GM18526 (cell line): ENCODE results near the gene IL1RAPL1.

ENCODE experiments used
- POLR2A ChIP-seq: IDR thresholded peaks from 3 replicates; pipeline ENCODE4 v1.6.1; 2011; ENCODE audit not compliant: insufficient read length; ENCODE audit errors: extremely low read depth

The IL1RAPL1 gene

DNA sequence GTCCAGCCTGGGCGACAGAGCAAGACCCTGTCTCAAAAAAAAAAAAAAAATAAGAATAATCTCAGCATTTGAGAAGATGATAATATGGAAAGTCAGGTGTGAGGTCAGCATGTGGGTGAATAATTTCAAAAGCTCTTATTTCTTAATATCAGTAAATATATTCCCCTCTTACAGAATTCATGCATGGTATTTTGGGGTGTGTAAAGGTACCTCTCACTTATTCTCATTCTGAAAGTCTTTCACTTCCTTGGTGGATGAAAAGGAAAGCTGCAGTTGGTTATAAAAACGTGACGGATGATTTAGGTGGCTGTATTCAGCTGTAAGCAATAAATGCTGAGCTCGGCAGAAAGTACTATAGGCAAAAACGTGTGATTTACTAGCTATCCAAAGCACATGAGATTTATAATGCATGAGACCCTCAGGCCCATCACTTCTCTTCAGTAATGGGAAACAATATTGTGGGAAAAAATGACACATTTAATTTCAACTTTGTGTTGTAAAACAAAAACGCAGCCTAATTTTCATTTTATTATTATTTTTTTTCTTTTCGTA, 1275.0 kb downstream of the IL1RAPL1 start:
- TF ChIP-seq POLR2A: no peak

DNA sequence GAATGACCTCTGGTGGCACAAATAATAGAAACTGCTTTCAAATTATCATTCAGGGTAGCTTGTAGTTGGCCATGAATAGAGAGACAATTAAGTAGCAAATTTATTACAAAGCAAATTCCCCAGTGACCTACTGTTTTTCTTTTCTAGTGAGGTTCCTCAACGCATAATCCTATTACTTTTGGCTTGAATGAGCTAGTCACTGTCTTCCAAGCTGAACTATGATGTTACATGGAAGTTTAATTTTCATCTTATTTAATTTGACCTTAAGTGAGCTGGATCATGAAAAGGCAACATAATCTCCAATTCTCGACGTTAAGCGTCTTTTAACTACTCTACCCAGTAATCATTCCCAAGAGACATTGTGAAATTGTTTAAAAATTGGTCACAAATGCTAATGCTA, 1280.7 kb downstream of the IL1RAPL1 start:
- TF ChIP-seq POLR2A: no peak

DNA sequence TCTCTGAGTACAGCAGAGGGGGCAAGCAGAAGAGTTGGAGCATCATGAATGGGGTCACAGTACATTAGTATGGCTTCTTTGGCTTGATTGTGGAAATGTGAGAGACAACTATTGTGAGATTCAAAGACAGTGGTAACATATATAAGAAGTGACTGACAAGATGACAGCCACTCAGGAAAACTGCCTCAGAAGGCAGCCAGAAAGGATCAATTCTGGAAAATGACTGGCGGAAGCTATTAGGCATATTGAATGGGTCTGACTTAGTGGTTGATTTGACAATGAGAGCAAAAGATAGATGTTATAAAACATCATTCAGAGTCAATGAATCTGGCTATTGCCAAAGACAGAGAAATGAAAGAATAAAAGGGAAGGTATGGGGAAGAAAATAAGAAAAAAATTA, 1282.6 kb downstream of the IL1RAPL1 start:
- no peak for TF ChIP-seq POLR2A

- no peak for TF ChIP-seq POLR2A
These were observed 1283.4 kb downstream of the IL1RAPL1 start for GRCh38 chrX:29870608-29871007.

DNA sequence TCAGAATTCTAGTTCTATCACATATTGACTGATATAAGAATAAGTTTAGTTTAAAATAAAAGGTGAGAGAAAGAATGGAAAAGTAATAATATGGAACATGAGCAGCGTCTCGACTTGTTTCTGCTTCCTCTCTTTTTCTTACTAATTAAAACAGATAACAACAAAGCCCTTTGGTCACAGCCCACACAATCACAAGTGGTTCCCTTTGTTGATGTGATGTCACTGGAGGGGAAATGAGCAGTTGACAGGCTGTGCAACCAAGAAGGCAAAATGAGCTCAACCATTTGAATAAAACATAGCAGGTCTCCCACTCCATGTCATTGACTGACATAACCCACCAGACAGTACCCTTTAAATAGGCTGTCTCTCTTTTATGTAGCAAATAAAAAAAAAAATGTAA, 1285.6 kb downstream of the IL1RAPL1 start:
- no peak for TF ChIP-seq POLR2A

- TF ChIP-seq POLR2A: no peak
These were observed 1289.5 kb downstream of the IL1RAPL1 start for GRCh38 chrX:29876733-29877132.

DNA sequence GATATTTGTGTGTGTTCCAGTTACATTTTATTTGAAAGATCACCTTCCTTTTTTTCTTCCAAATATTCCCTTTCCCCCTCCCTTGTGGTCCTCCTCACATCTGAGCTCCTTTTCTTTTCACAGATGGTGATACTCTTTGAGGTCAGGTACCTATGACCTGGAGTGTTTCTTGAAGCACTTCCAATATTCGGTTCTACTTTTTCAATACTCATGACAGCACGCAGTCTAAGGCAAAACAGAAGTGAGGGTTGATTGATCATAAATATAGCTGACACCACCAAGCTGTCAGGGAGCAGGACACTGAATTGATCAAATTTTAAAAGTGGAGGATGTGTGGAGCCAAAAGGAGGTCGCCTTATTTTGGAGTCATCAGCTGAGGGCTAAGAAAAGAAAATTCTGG, 1293.7 kb downstream of the IL1RAPL1 start:
- no peak for TF ChIP-seq POLR2A

DNA sequence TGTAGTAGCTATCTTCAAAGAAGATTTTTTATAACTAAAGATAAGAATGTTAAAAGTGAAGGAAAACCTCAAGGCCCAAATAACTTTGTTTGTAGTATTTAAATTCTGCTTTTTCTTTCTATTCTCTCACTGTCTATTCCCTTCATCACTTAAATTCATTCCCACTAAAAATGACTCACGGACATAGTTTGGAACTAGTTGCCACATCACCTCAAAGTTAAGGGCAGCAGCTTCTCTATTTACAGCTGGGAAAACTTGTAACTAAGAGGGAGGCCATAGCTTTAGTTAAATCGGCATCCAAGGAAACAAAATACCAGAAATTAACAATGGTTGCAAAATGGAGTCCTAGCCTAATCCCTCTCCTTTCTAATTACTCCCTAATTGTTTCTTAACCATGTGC, 1302.8 kb downstream of the IL1RAPL1 start:
- no peak for TF ChIP-seq POLR2A

DNA sequence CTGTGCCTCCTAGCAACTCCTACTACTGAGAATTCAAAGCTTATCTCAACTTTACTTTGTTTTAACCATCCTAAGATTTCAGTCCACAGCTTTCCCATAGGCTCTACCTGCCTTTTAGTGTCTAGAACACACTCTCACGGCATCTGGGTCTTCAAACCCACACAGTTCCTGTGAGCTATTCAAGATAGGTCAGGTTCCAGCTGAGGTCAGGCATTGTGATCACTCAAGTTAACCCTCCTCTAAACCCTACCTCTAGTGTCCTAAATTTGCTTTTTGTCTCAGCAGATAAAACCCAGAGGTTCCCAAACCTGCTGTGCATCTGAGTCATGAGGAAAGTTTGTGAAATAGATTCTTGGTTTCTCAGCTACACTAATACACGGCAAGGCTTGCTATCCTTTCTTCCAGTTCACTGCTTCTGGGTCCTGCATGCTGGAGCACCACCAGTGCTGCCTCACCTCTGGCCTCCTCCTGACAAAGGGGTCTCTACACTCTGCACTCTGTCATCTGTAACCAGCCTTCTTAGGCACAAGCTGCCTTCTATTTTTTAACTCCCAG, 1303.5 kb downstream of the IL1RAPL1 start:
- TF ChIP-seq POLR2A: no peak

GRCh38 chrX:29902004-29902403, 1314.8 kb downstream of the IL1RAPL1 start:
- no peak for TF ChIP-seq POLR2A

- TF ChIP-seq POLR2A: no peak
These were observed 1316.1 kb downstream of the IL1RAPL1 start for GRCh38 chrX:29903360-29903759.

- TF ChIP-seq POLR2A: no peak
These were observed 1324.4 kb downstream of the IL1RAPL1 start for GRCh38 chrX:29911673-29912072.

DNA sequence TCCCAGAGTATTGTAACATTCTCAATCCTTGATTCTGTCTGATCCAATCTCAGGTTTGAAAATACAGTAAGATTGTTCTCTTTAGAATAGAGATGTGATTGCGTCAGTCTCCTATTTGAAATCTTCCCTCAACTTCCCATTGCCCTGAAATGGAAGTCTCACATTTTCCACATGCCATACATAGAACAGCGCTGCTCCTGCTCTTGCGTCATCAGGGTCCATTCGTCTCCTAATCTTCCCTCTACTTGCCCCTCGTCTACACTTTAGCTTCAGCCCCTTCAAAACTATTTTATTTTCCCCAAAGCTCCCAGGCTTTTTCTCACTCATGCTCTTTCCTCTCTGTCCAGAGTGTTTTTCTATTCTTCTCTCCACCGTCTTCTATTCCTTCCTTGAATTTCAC, 1326.4 kb downstream of the IL1RAPL1 start:
- no peak for TF ChIP-seq POLR2A

DNA sequence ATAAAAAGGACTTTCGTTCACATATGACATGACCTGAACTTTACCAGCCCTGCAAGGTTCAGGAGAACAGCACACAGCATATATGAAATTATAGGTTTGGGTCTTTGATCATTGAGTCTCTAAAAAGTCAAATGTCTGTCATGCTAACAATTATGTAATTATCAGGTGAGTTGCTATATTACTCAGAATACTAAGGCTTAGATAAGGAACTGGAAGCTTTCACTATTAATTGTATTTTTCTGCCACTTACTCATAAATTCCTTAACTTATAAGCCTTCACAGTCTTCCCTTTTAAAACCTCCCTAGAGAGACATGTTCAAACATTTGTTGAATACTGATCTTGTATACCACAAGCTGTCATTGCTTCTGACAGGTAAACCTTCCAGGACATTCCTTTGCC, 1335.4 kb downstream of the IL1RAPL1 start:
- no peak for TF ChIP-seq POLR2A

DNA sequence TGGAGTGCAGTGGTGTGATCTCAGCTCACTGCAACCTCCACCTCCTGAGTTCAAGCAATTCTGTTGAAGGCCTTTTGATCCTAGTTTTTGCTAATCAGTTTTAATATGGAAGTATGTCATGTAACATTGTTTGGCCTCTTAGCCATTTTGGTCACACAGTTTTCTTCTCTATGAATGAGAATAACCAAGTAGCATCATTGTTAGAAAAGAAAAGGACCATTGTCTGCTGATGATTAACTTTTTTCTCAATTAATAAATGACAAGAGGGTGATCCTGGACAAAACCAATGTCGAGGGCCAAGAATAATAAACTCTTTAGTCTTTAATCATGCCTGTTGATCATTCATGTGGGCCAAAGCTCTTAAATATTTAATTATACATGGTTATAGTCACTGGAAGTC, 1338.8 kb downstream of the IL1RAPL1 start:
- no peak for TF ChIP-seq POLR2A

DNA sequence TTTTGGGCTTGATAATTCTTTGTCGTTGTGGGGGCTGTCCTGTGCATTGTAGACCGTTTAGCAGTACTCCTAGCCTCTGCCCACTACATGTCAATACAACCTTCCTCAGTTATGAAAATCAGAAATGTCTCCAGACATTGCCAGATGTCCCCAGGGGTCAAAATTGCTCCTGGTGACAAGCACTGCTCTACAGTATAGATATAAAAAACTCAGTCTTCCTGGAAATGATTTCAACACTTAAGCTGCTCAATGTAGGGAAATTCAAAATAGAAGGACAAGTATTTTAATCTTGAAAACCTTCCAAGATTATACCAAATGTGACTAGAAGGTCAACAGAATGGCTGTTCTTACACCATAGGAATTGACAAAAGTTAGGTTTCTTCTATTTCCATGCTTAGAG, 1339.4 kb downstream of the IL1RAPL1 start:
- TF ChIP-seq POLR2A: no peak

DNA sequence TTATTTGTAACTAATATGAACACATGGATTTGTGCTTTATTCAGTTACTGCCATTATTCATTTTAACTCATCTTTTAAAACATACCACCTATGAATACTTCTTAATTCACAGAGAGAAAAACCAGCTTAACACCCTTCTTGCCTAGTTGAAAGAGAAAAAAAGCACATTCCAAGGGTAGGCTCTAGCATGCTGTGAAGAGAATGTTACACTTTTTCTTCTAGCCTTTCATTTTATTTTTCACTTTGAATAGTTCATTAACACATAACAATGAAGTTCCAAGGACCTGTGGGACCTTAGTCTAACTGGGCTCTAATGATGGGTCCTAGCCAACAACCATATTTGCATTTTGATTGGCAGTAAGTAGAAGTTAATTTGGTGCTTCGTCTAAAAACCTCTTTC, 1348.2 kb downstream of the IL1RAPL1 start:
- no peak for TF ChIP-seq POLR2A
